ENCODE data around the gene ENGASE. TPM values are rescaled to one million over a fixed set of nuclear protein-coding genes. Genes with fewer than 3 reads are reported as not detected.
"Not testable (repeated sequence)": the region's sequence is repeated elsewhere in the genome, so short reads cannot be mapped to it uniquely, and the experiment has no call there.

The ENGASE gene
- total and polyA plus RNA-seq, 2 experiments from 2014 or later, result 48.8 to 69.8 TPM

DNA sequence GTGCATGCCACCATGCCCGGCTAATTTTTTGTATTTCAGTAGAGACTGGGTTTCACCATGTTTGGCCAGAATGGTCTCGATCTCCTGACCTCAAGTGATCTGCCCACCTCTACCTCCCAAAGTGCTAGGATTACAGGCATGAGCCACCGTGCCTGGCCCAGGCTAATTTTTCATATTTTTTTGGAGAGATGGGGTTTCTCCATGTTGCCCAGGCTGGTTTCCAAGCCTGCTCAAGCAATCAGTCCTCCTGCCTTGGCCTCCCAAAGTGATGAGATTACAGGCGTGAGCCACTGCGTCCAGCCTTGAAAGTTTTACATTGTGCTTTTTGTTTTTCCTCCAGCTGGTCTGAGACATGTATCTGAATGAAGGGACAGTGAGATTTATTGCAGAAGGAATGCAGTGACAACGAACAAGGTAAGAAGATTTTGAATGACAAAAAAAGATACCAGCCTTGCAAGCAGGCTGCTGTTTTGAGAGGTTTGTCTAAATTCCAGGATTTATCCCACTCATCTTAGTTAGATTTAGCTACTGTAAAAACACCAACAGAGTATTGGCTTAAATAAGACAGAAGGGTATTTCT, 3.4 kb upstream of the ENGASE start:
- H3K27ac ChIP-seq, result no peak overlapping the region
- no peak for DNase-seq (ENCODE audit: low read depth in 1 of 2, low spot score in 1 of 2)
- H3K9me3 ChIP-seq (ENCODE audit: low read depth), result no peaks in the 10 kb centered on the region
- TF ChIP-seq, protein P1, sequence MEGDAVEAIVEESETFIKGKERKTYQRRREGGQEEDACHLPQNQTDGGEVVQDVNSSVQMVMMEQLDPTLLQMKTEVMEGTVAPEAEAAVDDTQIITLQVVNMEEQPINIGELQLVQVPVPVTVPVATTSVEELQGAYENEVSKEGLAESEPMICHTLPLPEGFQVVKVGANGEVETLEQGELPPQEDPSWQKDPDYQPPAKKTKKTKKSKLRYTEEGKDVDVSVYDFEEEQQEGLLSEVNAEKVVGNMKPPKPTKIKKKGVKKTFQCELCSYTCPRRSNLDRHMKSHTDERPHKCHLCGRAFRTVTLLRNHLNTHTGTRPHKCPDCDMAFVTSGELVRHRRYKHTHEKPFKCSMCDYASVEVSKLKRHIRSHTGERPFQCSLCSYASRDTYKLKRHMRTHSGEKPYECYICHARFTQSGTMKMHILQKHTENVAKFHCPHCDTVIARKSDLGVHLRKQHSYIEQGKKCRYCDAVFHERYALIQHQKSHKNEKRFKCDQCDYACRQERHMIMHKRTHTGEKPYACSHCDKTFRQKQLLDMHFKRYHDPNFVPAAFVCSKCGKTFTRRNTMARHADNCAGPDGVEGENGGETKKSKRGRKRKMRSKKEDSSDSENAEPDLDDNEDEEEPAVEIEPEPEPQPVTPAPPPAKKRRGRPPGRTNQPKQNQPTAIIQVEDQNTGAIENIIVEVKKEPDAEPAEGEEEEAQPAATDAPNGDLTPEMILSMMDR (IDR thresholded peaks at IDR 0.05; ENCODE audit: low read depth, low read length), result no peak
- H3K4me3 ChIP-seq, result no peak overlapping the region
- no peaks in the 10 kb centered on the region for H3K36me3 ChIP-seq
- no peaks in the 10 kb centered on the region for H3K4me1 ChIP-seq (ENCODE audit: low read depth)
- H3K27me3 ChIP-seq, result no peaks in the 10 kb centered on the region

DNA sequence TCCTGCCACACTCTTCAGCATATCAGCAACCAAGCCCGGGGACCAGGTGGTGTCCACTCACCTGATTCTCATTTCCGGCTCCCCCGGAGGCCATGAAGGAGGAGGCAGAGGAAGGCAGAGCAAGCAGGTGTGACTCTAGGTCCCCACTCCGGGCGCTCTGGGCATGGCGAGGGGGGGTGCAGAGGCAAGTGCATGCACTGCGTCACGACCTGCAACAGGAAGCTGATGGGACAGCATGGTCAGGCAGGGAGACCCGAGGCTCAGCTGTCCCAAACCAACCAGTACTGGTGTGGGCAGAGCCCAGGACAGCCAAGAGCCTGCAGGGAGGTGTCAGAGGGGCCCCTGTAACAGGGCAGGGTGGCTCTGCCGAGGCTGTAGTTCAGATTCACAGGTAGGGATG, 2.1 kb upstream of the ENGASE start:
- H3K27ac ChIP-seq, result no peak overlapping the region
- no peaks in the 10 kb centered on the region for H3K4me1 ChIP-seq (ENCODE audit: low read depth)

DNA sequence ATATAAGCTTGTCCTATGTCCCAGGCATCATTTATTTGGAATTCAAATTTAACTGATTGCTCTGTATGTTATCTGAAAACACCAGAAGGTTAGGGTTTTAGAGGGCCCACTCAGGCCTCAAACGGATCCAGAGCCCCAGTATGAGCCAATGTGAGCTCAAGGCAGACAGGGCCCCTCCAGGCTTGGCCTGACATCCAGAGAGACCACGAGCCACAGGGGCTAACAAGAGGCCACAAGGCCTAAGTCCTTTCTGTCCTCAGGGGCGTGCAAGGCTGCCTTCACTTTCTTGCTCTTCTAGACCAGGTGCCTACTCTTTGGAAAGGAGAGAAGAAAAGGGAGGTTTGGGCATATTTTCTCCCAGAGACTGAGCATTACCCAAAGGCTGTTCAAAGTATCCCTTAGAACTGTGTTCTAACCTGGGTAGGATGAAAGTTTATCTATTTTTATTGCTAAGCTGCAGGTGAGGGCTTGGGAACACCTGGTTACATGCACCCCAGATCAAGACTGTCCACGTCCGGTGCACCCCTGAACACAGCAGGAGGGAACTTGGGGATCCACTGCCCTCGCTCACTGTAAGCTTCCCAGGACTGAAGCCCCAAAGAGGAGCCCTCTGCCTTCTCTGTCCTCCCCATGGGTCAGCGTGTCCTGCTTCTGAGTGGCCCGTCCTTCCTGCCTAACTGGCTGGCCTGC, 1.5 kb upstream of the ENGASE start:
- no peak overlapping the region for H3K27ac ChIP-seq
- TF ChIP-seq, protein P1 (IDR thresholded peaks at IDR 0.05; ENCODE audit: low read depth, low read length), result no peak

More for the DNA sequence above, 2.1 kb upstream of the ENGASE start:
- Histone ChIP-seq H3K36me3 (no peaks in the 10 kb centered on the region), H3K9me3 (ENCODE audit: low read depth) (no peaks in the 10 kb centered on the region), H3K4me3 (no peak overlapping the region), H3K27me3 (no peaks in the 10 kb centered on the region)
- TF ChIP-seq, protein P1 (IDR thresholded peaks at IDR 0.05; ENCODE audit: low read depth, low read length), result no peak
- no peak for DNase-seq (ENCODE audit: low read depth in 1 of 2, low spot score in 1 of 2)

DNA sequence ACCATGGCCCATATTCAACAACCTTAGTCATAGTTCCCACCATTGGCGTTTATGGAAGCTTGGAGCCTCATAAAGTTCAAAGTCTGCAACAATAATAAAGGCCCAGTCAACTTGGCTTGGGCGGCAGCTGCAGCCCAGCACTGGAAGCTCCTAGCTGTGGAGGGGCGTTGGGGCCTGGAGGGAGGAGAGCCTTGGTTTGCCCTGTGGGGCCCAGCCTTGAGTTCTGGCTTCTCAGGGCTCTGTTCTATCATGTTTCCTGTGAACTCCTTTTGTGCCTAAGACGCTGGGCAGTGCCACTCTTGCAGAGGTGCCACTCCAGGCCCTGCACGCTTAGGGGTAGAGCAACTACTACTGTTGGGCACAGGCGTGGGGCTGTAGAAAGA, 927 bp upstream of the ENGASE start:
- TF ChIP-seq, protein P1 (IDR thresholded peaks at IDR 0.05; ENCODE audit: low read depth, low read length), result no peak
- no peak for DNase-seq (ENCODE audit: low read depth in 1 of 2, low spot score in 1 of 2)
- H3K9me3 ChIP-seq (ENCODE audit: low read depth), result no peaks in the 10 kb centered on the region

More for the DNA sequence above, 1.5 kb upstream of the ENGASE start:
- Histone ChIP-seq H3K36me3 (no peaks in the 10 kb centered on the region), H3K4me1 (ENCODE audit: low read depth) (no peaks in the 10 kb centered on the region), H3K27me3 (no peaks in the 10 kb centered on the region), H3K9me3 (ENCODE audit: low read depth) (no peaks in the 10 kb centered on the region), H3K4me3 (no peak overlapping the region)
- no peak for DNase-seq (ENCODE audit: low read depth in 1 of 2, low spot score in 1 of 2)

DNA sequence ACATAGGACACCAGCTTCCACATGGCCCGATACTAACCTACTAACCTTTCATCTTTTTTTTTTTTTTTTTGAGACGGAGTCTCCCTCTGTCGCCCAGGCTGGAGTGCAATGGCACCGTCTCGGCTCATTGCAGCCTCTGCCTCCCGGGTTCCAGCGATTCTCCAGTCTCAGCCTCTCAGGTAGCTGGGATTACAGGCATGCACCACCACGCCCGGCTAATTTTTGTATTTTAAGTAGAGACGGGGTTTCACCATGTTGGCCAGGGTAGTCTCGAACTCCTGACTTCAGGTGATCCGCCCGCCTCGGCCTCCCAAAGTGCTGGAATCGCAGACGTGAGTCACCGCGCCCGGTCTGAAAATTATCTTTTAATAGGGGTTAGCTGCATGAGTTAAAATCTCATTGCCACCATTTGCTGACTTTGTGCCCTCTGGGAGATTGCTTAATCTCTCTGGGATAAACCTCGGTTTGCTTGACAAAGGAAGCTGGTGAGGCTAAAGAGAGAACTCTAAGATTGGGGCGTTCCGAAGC, 439 bp upstream of the ENGASE start:
- not testable (repeated sequence) for DNase-seq (ENCODE audit: low read depth in 1 of 2, low spot score in 1 of 2); H3K27me3 ChIP-seq; H3K4me1 ChIP-seq (ENCODE audit: low read depth); H3K27ac ChIP-seq; H3K9me3 ChIP-seq (ENCODE audit: low read depth); H3K36me3 ChIP-seq
- H3K4me3 ChIP-seq, result peak overlapping the region; percentile 96

More for the DNA sequence above, 927 bp upstream of the ENGASE start:
- Histone ChIP-seq H3K36me3 (no peaks in the 10 kb centered on the region), H3K4me1 (ENCODE audit: low read depth) (no peaks in the 10 kb centered on the region), H3K4me3 (no peak overlapping the region), H3K27me3 (no peaks in the 10 kb centered on the region), H3K27ac (no peak overlapping the region)

DNA sequence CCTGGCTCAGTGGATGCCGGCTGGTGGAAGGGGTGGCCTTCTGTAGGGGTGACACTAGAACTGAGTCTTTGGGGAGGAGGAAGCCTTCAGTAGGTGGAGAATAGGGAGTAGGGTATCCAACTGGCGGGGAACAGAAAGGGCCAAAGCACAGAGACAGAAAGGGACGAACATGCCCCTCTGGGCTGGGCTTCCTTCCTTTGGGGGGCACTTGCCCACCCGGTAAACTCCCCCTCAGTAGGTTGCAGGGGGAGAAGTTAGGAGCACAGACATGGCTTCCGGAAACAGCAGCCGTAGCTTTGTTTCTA, 774 bp downstream of the ENGASE start:
- DNase-seq (ENCODE audit: low read depth in 1 of 2, low spot score in 1 of 2), result no peak
- no peaks in the 10 kb centered on the region for H3K4me1 ChIP-seq (ENCODE audit: low read depth)
- TF ChIP-seq, protein P1 (IDR thresholded peaks at IDR 0.05; ENCODE audit: low read depth, low read length), result no peak
- peak overlapping the region; percentile 96 for H3K4me3 ChIP-seq
- H3K27ac ChIP-seq, result peak overlapping the region; percentile 82
- H3K27me3 ChIP-seq, result no peaks in the 10 kb centered on the region
- H3K9me3 ChIP-seq (ENCODE audit: low read depth), result no peaks in the 10 kb centered on the region
- peaks cover 5% of the 10 kb centered on the region for H3K36me3 ChIP-seq

Data from cardiac muscle cell (in vitro differentiated cells and primary cell).